Measurements from ENCODE around the gene CBLL1.

DNA sequence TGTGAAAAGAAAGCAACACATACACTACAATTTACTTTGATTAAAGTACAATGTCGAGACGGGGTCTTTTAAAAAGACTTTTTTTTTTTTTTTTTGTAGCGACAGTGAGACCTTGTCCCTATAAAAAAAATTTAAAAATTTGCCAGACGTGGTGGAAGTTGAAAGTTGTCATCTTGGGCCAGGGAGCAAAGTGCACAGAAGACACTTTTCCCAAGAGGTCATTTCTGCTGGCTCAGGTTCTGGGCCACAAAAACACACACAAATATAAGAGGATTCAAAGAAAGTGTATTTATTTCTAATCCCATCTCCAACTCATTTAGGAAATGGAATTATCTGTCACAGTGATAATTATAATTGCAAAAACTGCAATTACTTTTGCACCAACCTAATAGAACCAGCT is 34.3 kb downstream of the CBLL1 start:
- TF ChIP-seq, protein P1, sequence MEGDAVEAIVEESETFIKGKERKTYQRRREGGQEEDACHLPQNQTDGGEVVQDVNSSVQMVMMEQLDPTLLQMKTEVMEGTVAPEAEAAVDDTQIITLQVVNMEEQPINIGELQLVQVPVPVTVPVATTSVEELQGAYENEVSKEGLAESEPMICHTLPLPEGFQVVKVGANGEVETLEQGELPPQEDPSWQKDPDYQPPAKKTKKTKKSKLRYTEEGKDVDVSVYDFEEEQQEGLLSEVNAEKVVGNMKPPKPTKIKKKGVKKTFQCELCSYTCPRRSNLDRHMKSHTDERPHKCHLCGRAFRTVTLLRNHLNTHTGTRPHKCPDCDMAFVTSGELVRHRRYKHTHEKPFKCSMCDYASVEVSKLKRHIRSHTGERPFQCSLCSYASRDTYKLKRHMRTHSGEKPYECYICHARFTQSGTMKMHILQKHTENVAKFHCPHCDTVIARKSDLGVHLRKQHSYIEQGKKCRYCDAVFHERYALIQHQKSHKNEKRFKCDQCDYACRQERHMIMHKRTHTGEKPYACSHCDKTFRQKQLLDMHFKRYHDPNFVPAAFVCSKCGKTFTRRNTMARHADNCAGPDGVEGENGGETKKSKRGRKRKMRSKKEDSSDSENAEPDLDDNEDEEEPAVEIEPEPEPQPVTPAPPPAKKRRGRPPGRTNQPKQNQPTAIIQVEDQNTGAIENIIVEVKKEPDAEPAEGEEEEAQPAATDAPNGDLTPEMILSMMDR (IDR thresholded peaks at IDR 0.05), result no peak
- TF ChIP-seq POLR2A (IDR thresholded peaks at IDR 0.05), result no peak

Data from body of pancreas (tissue), 4 donors.